Endothelial cell of umbilical vein (primary cell): Measurements from ENCODE around the gene DSEL. TPM values are rescaled to one million over a fixed set of nuclear protein-coding genes. Genes with fewer than 3 reads are reported as not detected.

Experiments used
- BruUV-seq: library from RNA; stranded (reverse); fragments of 400-500 nt; replicated peaks from 2 replicates; lab custom pipeline; 2021; lab: Mats Ljungman, UMichigan
- CTCF ChIA-PET: fragments of 300-600, 350-600 bp; sonication (Branson Sonifier 250); formaldehyde crosslinking; loops from one replicate; lab custom pipeline; 2021; ENCODE audit warnings: antibody characterized with exemption, inconsistent platforms; lab: Charles Lee
- POLR2A ChIA-PET: fragments of 300-600, 350-600 bp; sonication (Branson Sonifier 250); formaldehyde crosslinking; loops from one replicate; lab custom pipeline; 2021; ENCODE audit warnings: antibody characterized with exemption, inconsistent platforms; lab: Charles Lee
- DNase-seq: peaks from one replicate; pipeline ENCODE4 v3.0.0-alpha.2; 2011; ENCODE audit warnings: low read depth, low spot score
- FAIRE-seq: peaks from 2 replicates; lab custom pipeline; 2011; peaks lifted over from hg19 to GRCh38; lab: Jason Lieb, UNC
- H2AFZ ChIP-seq: 2 replicates; pipeline ENCODE4 v1.6.0; 2012; ENCODE audit warnings: low read depth, low read length, control low read depth, inconsistent platforms
- H3K27ac ChIP-seq: 2 replicates; pipeline ENCODE4 v1.5.1; 2011; ENCODE audit warnings: low read depth, mild to moderate bottlenecking, control low read depth, low read length, moderate library complexity; ENCODE audit not compliant: insufficient read depth
- H3K27me3 ChIP-seq, 2 experiments: 2 replicates each; pipeline versions ENCODE4 v1.6.0 to v1.6.1; 2011; ENCODE audit warnings: low read length in 2 of 2, mixed read lengths in 1 of 2; ENCODE audit not compliant: control insufficient read depth in 2 of 2, insufficient read depth in 2 of 2
- H3K36me3 ChIP-seq, 2 experiments: 2 replicates in 1 of 2; 3 replicates in 1 of 2; pipeline ENCODE4 v1.5.1; 2011; ENCODE audit warnings: low read length in 2 of 2, mild to moderate bottlenecking in 1 of 2, moderate library complexity in 1 of 2; ENCODE audit not compliant: control insufficient read depth in 2 of 2, insufficient read depth in 2 of 2; ENCODE audit errors: extremely low read depth in 1 of 2
- H3K4me1 ChIP-seq: 3 replicates; pipeline ENCODE4 v1.5.1; 2011; ENCODE audit warnings: mild to moderate bottlenecking, low read length; ENCODE audit not compliant: control insufficient read depth, insufficient read depth; ENCODE audit errors: extremely low read depth
- H3K4me2 ChIP-seq: 2 replicates; pipeline ENCODE4 v1.6.1; 2011; ENCODE audit warnings: low read length, control low read depth, mixed read lengths; ENCODE audit not compliant: insufficient read depth
- H3K4me3 ChIP-seq, 3 experiments: fragments of 200-600 bp in 1 of 3; sonication (generic), shearing (Covaris generic) in 1 of 3; replicated peaks in 1 of 3; 2 replicates each; pipeline ENCODE4 v1.5.1; 2011 to 2016; ENCODE audit warnings: control low read depth in 3 of 3, low read length in 3 of 3, mild to moderate bottlenecking in 2 of 3, inconsistent platforms in 1 of 3, low read depth in 1 of 3, moderate library complexity in 1 of 3; ENCODE audit not compliant: insufficient read depth in 1 of 3
- H3K79me2 ChIP-seq: 2 replicates; pipeline ENCODE4 v1.6.0; 2012; ENCODE audit warnings: low read length, inconsistent platforms; ENCODE audit not compliant: control insufficient read depth, insufficient read depth
- H3K9ac ChIP-seq: replicated peaks from 2 replicates; pipeline ENCODE3; 2011; ENCODE audit warnings: low read length, control low read depth; ENCODE audit not compliant: insufficient read depth; ENCODE audit errors: extremely low read depth
- H3K9me1 ChIP-seq: replicated peaks from 3 replicates; pipeline ENCODE4 v1.6.0; 2011; ENCODE audit warnings: mild to moderate bottlenecking, low read length; ENCODE audit not compliant: control insufficient read depth, insufficient read depth; ENCODE audit errors: extremely low read depth
- H3K9me3 ChIP-seq: replicated peaks from 2 replicates; pipeline ENCODE4 v1.5.1; 2012; ENCODE audit warnings: low read length, inconsistent platforms; ENCODE audit not compliant: control insufficient read depth, insufficient read depth
- H4K20me1 ChIP-seq: replicated peaks from 2 replicates; pipeline ENCODE3; 2011; ENCODE audit warnings: mild to moderate bottlenecking, low read length; ENCODE audit not compliant: control insufficient read depth, insufficient read depth; ENCODE audit errors: extremely low read depth
- CTCF ChIP-seq, 2 donors: IDR thresholded peaks; 1 replicate in 1 of 2; 2 replicates in 1 of 2; pipeline ENCODE4 v1.5.1; 2011; ENCODE audit warnings: low read length in 2 of 2, mild to moderate bottlenecking in 2 of 2, moderate library complexity in 2 of 2, control low read depth in 1 of 2, inconsistent platforms in 1 of 2, low read depth in 1 of 2; ENCODE audit not compliant: insufficient read depth in 1 of 2; ENCODE audit errors: extremely low read depth in 1 of 2
- EZH2 ChIP-seq: IDR thresholded peaks from 2 replicates; pipeline ENCODE4 v1.6.1; 2012; ENCODE audit warnings: borderline replicate concordance, low read depth, mild to moderate bottlenecking, moderate library complexity, low read length, inconsistent platforms; ENCODE audit not compliant: severe bottlenecking
- FOS ChIP-seq: IDR thresholded peaks from 2 replicates; pipeline ENCODE4 v1.6.1; 2011; ENCODE audit warnings: mild to moderate bottlenecking, low read length, moderate library complexity, borderline replicate concordance; ENCODE audit not compliant: insufficient read depth
- GATA2 ChIP-seq: IDR thresholded peaks from 2 replicates; pipeline ENCODE4 v1.7.0; 2011; ENCODE audit warnings: low read depth, mild to moderate bottlenecking, moderate library complexity, mixed read lengths, low read length; ENCODE audit not compliant: insufficient read length, insufficient read depth
- JUN ChIP-seq: IDR thresholded peaks from 2 replicates; pipeline ENCODE4 v1.6.1; 2011; ENCODE audit warnings: borderline replicate concordance, low read depth; ENCODE audit not compliant: insufficient read length, insufficient read depth
- MAX ChIP-seq: IDR thresholded peaks from 2 replicates; pipeline ENCODE4 v1.6.1; 2011; ENCODE audit not compliant: insufficient read depth, insufficient read length
- POLR2A ChIP-seq: IDR thresholded peaks from 2 replicates; pipeline ENCODE4 v1.6.1; 2012; ENCODE audit warnings: low read depth, mild to moderate bottlenecking, control low read depth, low read length
- dilution Hi-C: fragments of 300-500 bp; cut with MboI; formaldehyde crosslinking; loops from one replicate; pipeline ENCODE4 v1.15.0; 2019; ENCODE audit warnings: low sequenced_read_pairs; ENCODE audit not compliant: extremely low pct_ligation_motif_present
- intact Hi-C: fragments of 100-400 bp; cut with micrococcal nuclease; formaldehyde crosslinking; loops from one replicate; pipeline ENCODE4 v1.10.0; 2022
- polyA plus RNA-seq, 4 experiments: library from polyadenylated mRNA; depleted of rRNA in 3 of 4; stranded (reverse) in 3 of 4; unstranded in 1 of 4; fragments of >200 nt; gene quantifications; 2 replicates each; pipeline versions ENCODE4 v1.2.1 to v1.2.3, GENCODE V29; 2011 to 2012; ENCODE audit warnings: missing spikeins in 1 of 4
- total RNA-seq: library from RNA; stranded (reverse); gene quantifications from 2 replicates; pipeline ENCODE4 v1.2.3, GENCODE V29; 2021

DSEL gene
- total and polyA plus RNA-seq, 2 donors (not counting 3 experiments of a cell fraction or from before 2014, with no cell fraction given) = 2.0 to 4.5 TPM

- intact Hi-C loops = no loop called here
- Histone ChIP-seq H3K9me3 (no peaks in the 10 kb centered on the region), H3K27ac (no peak overlapping the region), H3K36me3 (no peaks in the 10 kb centered on the region), H4K20me1 (no peaks in the 10 kb centered on the region), H3K79me2 (no peaks in the 10 kb centered on the region), H3K27me3 (no peaks in the 10 kb centered on the region), H3K4me2 (no peak overlapping the region), H3K9me1 (no peaks in the 10 kb centered on the region), H3K4me3 (no peak overlapping the region), H3K4me1 (no peaks in the 10 kb centered on the region), H2AFZ (no peak overlapping the region), H3K9ac (no peak overlapping the region)
- DNase-seq (no peak), FAIRE-seq (no peak)
- ChIA-PET POLR2A (no interaction called here), CTCF (no interaction called here)
- TF ChIP-seq EZH2 (no peak), POLR2A (no peak), JUN (no peak), MAX (no peak)
- no TSS peak for BruUV-seq
- dilution Hi-C loops = no loop called here
Measured at GRCh38 chr18:67467188-67467587, 49.3 kb downstream of the DSEL start.

GRCh38 chr18:67464499-67464898 is 52.0 kb downstream of the DSEL start:
- Histone ChIP-seq H3K9me1 (no peaks in the 10 kb centered on the region), H3K4me2 (no peak overlapping the region), H3K36me3 (no peaks in the 10 kb centered on the region), H3K9me3 (no peaks in the 10 kb centered on the region), H4K20me1 (no peaks in the 10 kb centered on the region), H3K79me2 (no peaks in the 10 kb centered on the region), H3K4me3 (no peak overlapping the region), H2AFZ (no peak overlapping the region), H3K27ac (no peak overlapping the region), H3K4me1 (no peaks in the 10 kb centered on the region), H3K9ac (no peak overlapping the region), H3K27me3 (no peaks in the 10 kb centered on the region)
- ChIA-PET POLR2A (no interaction called here), CTCF (no interaction called here)
- intact Hi-C loops = no loop called here
- BruUV-seq = no TSS peak
- no peak for DNase-seq
- FAIRE-seq = no peak
- dilution Hi-C loops = no loop called here
- TF ChIP-seq POLR2A (no peak), EZH2 (no peak), CTCF (IDR thresholded peaks at IDR 0.05; ENCODE audit: extremely low read depth in 1 of 2, insufficient read depth in 1 of 2, low read depth in 1 of 2, low read length in 2 of 2) (no peak), JUN (no peak), FOS (no peak), GATA2 (no peak)
